Endothelial cell of umbilical vein (primary cell): Measurements from ENCODE around the gene LIN28A. TPM values are rescaled to one million over a fixed set of nuclear protein-coding genes. Genes with fewer than 3 reads are reported as not detected.

Experiments used
- BruUV-seq: library from RNA; stranded (reverse); fragments of 400-500 nt; replicated peaks from 2 replicates; lab custom pipeline; 2021; lab: Mats Ljungman, UMichigan
- CTCF ChIA-PET: fragments of 300-600, 350-600 bp; sonication (Branson Sonifier 250); formaldehyde crosslinking; loops from one replicate; lab custom pipeline; 2021; ENCODE audit warnings: antibody characterized with exemption, inconsistent platforms; lab: Charles Lee
- POLR2A ChIA-PET: fragments of 300-600, 350-600 bp; sonication (Branson Sonifier 250); formaldehyde crosslinking; loops from one replicate; lab custom pipeline; 2021; ENCODE audit warnings: antibody characterized with exemption, inconsistent platforms; lab: Charles Lee
- DNase-seq: peaks from one replicate; pipeline ENCODE4 v3.0.0-alpha.2; 2011; ENCODE audit warnings: low read depth, low spot score
- FAIRE-seq: peaks from 2 replicates; lab custom pipeline; 2011; peaks lifted over from hg19 to GRCh38; lab: Jason Lieb, UNC
- H2AFZ ChIP-seq: 2 replicates; pipeline ENCODE4 v1.6.0; 2012; ENCODE audit warnings: low read depth, low read length, control low read depth, inconsistent platforms
- H3K27ac ChIP-seq: 2 replicates; pipeline ENCODE4 v1.5.1; 2011; ENCODE audit warnings: low read depth, mild to moderate bottlenecking, control low read depth, low read length, moderate library complexity; ENCODE audit not compliant: insufficient read depth
- H3K27me3 ChIP-seq, 2 experiments: 2 replicates each; pipeline versions ENCODE4 v1.6.0 to v1.6.1; 2011; ENCODE audit warnings: low read length in 2 of 2, mixed read lengths in 1 of 2; ENCODE audit not compliant: control insufficient read depth in 2 of 2, insufficient read depth in 2 of 2
- H3K36me3 ChIP-seq, 2 experiments: 2 replicates in 1 of 2; 3 replicates in 1 of 2; pipeline ENCODE4 v1.5.1; 2011; ENCODE audit warnings: low read length in 2 of 2, mild to moderate bottlenecking in 1 of 2, moderate library complexity in 1 of 2; ENCODE audit not compliant: control insufficient read depth in 2 of 2, insufficient read depth in 2 of 2; ENCODE audit errors: extremely low read depth in 1 of 2
- H3K4me1 ChIP-seq: 3 replicates; pipeline ENCODE4 v1.5.1; 2011; ENCODE audit warnings: mild to moderate bottlenecking, low read length; ENCODE audit not compliant: control insufficient read depth, insufficient read depth; ENCODE audit errors: extremely low read depth
- H3K4me2 ChIP-seq: 2 replicates; pipeline ENCODE4 v1.6.1; 2011; ENCODE audit warnings: low read length, control low read depth, mixed read lengths; ENCODE audit not compliant: insufficient read depth
- H3K4me3 ChIP-seq, 3 experiments: fragments of 200-600 bp in 1 of 3; sonication (generic), shearing (Covaris generic) in 1 of 3; replicated peaks in 1 of 3; 2 replicates each; pipeline ENCODE4 v1.5.1; 2011 to 2016; ENCODE audit warnings: control low read depth in 3 of 3, low read length in 3 of 3, mild to moderate bottlenecking in 2 of 3, inconsistent platforms in 1 of 3, low read depth in 1 of 3, moderate library complexity in 1 of 3; ENCODE audit not compliant: insufficient read depth in 1 of 3
- H3K79me2 ChIP-seq: 2 replicates; pipeline ENCODE4 v1.6.0; 2012; ENCODE audit warnings: low read length, inconsistent platforms; ENCODE audit not compliant: control insufficient read depth, insufficient read depth
- H3K9ac ChIP-seq: replicated peaks from 2 replicates; pipeline ENCODE3; 2011; ENCODE audit warnings: low read length, control low read depth; ENCODE audit not compliant: insufficient read depth; ENCODE audit errors: extremely low read depth
- H3K9me1 ChIP-seq: replicated peaks from 3 replicates; pipeline ENCODE4 v1.6.0; 2011; ENCODE audit warnings: mild to moderate bottlenecking, low read length; ENCODE audit not compliant: control insufficient read depth, insufficient read depth; ENCODE audit errors: extremely low read depth
- H3K9me3 ChIP-seq: replicated peaks from 2 replicates; pipeline ENCODE4 v1.5.1; 2012; ENCODE audit warnings: low read length, inconsistent platforms; ENCODE audit not compliant: control insufficient read depth, insufficient read depth
- H4K20me1 ChIP-seq: replicated peaks from 2 replicates; pipeline ENCODE3; 2011; ENCODE audit warnings: mild to moderate bottlenecking, low read length; ENCODE audit not compliant: control insufficient read depth, insufficient read depth; ENCODE audit errors: extremely low read depth
- EZH2 ChIP-seq: IDR thresholded peaks from 2 replicates; pipeline ENCODE4 v1.6.1; 2012; ENCODE audit warnings: borderline replicate concordance, low read depth, mild to moderate bottlenecking, moderate library complexity, low read length, inconsistent platforms; ENCODE audit not compliant: severe bottlenecking
- FOS ChIP-seq: IDR thresholded peaks from 2 replicates; pipeline ENCODE4 v1.6.1; 2011; ENCODE audit warnings: mild to moderate bottlenecking, low read length, moderate library complexity, borderline replicate concordance; ENCODE audit not compliant: insufficient read depth
- GATA2 ChIP-seq: IDR thresholded peaks from 2 replicates; pipeline ENCODE4 v1.7.0; 2011; ENCODE audit warnings: low read depth, mild to moderate bottlenecking, moderate library complexity, mixed read lengths, low read length; ENCODE audit not compliant: insufficient read length, insufficient read depth
- JUN ChIP-seq: IDR thresholded peaks from 2 replicates; pipeline ENCODE4 v1.6.1; 2011; ENCODE audit warnings: borderline replicate concordance, low read depth; ENCODE audit not compliant: insufficient read length, insufficient read depth
- MAX ChIP-seq: IDR thresholded peaks from 2 replicates; pipeline ENCODE4 v1.6.1; 2011; ENCODE audit not compliant: insufficient read depth, insufficient read length
- MYC ChIP-seq: IDR thresholded peaks from one replicate; pipeline ENCODE4 v1.6.1; 2011; ENCODE audit warnings: mild to moderate bottlenecking, low read depth, low read length
- POLR2A ChIP-seq: IDR thresholded peaks from 2 replicates; pipeline ENCODE4 v1.6.1; 2012; ENCODE audit warnings: low read depth, mild to moderate bottlenecking, control low read depth, low read length
- POLR2AphosphoS5 ChIP-seq: IDR thresholded peaks from 2 replicates; pipeline ENCODE4 v1.6.1; 2012; ENCODE audit warnings: low read depth, mild to moderate bottlenecking, control low read depth, low read length, moderate library complexity; ENCODE audit not compliant: insufficient read depth
- dilution Hi-C: fragments of 300-500 bp; cut with MboI; formaldehyde crosslinking; loops from one replicate; pipeline ENCODE4 v1.15.0; 2019; ENCODE audit warnings: low sequenced_read_pairs; ENCODE audit not compliant: extremely low pct_ligation_motif_present
- intact Hi-C: fragments of 100-400 bp; cut with micrococcal nuclease; formaldehyde crosslinking; loops from one replicate; pipeline ENCODE4 v1.10.0; 2022
- polyA plus RNA-seq, 4 experiments: library from polyadenylated mRNA; depleted of rRNA in 3 of 4; stranded (reverse) in 3 of 4; unstranded in 1 of 4; fragments of >200 nt; gene quantifications; 2 replicates each; pipeline versions ENCODE4 v1.2.1 to v1.2.3, GENCODE V29; 2011 to 2012; ENCODE audit warnings: missing spikeins in 1 of 4
- total RNA-seq: library from RNA; stranded (reverse); gene quantifications from 2 replicates; pipeline ENCODE4 v1.2.3, GENCODE V29; 2021
- TF ChIP-seq, protein P1 (sequence below), 2 donors: IDR thresholded peaks; 1 replicate in 1 of 2; 2 replicates in 1 of 2; pipeline ENCODE4 v1.5.1; 2011; ENCODE audit warnings: low read length in 2 of 2, mild to moderate bottlenecking in 2 of 2, moderate library complexity in 2 of 2, control low read depth in 1 of 2, inconsistent platforms in 1 of 2, low read depth in 1 of 2; ENCODE audit not compliant: insufficient read depth in 1 of 2; ENCODE audit errors: extremely low read depth in 1 of 2

Gene LIN28A
- total and polyA plus RNA-seq, 2 donors (not counting 3 experiments of a cell fraction or from before 2014, with no cell fraction given) = 0.11 TPM; not detected in 1

- Histone ChIP-seq H3K9me1 (no peaks in the 10 kb centered on the region), H3K9me3 (no peaks in the 10 kb centered on the region), H2AFZ (no peak overlapping the region), H3K4me1 (no peaks in the 10 kb centered on the region), H4K20me1 (no peaks in the 10 kb centered on the region), H3K79me2 (no peaks in the 10 kb centered on the region), H3K27me3 (peaks cover 0 to 2% of the 10 kb centered on the region in 2 experiments), H3K4me2 (no peak overlapping the region), H3K9ac (no peak overlapping the region), H3K27ac (no peak overlapping the region), H3K4me3 (no peak overlapping the region), H3K36me3 (no peaks in the 10 kb centered on the region)
- intact Hi-C loops (no loop called here), dilution Hi-C loops (no loop called here)
- ChIA-PET CTCF (no interaction called here), POLR2A (no interaction called here)
- FAIRE-seq (no peak), DNase-seq (no peak)
- no peak for TF ChIP-seq FOS
- TF ChIP-seq MAX = no peak
- BruUV-seq = no TSS peak
Measured at GRCh38 chr1:26368486-26368885, 42.1 kb upstream of the LIN28A start.

GRCh38 chr1:26370591-26371382, 39.8 kb upstream of the LIN28A start:
- dilution Hi-C loops (no loop called here), intact Hi-C loops (no loop called here)
- Histone ChIP-seq H3K27me3 (peaks cover 0 to 2% of the 10 kb centered on the region in 2 experiments), H3K9ac (no peak overlapping the region), H3K4me2 (no peak overlapping the region), H2AFZ (no peak overlapping the region), H3K4me1 (peaks cover 4% of the 10 kb centered on the region), H3K36me3 (no peaks in the 10 kb centered on the region), H3K9me1 (no peaks in the 10 kb centered on the region), H3K27ac (no peak overlapping the region), H3K79me2 (no peaks in the 10 kb centered on the region), H3K4me3 (no peak overlapping the region), H4K20me1 (no peaks in the 10 kb centered on the region), H3K9me3 (no peaks in the 10 kb centered on the region)
- DNase-seq (no peak), FAIRE-seq (no peak)
- ChIA-PET POLR2A (no interaction called here), CTCF (interaction anchor here (1.3 kb wide), 2 partner anchors 21 to 47 kb away, joined by 5 to 7 read pairs; no protein-coding TSS in a partner anchor)
- no TSS peak for BruUV-seq
- TF ChIP-seq JUN (no peak), POLR2AphosphoS5 (no peak), MAX (no peak), FOS (no peak), POLR2A (no peak), EZH2 (no peak), MYC (no peak), GATA2 (no peak)
- TF ChIP-seq, protein P1, sequence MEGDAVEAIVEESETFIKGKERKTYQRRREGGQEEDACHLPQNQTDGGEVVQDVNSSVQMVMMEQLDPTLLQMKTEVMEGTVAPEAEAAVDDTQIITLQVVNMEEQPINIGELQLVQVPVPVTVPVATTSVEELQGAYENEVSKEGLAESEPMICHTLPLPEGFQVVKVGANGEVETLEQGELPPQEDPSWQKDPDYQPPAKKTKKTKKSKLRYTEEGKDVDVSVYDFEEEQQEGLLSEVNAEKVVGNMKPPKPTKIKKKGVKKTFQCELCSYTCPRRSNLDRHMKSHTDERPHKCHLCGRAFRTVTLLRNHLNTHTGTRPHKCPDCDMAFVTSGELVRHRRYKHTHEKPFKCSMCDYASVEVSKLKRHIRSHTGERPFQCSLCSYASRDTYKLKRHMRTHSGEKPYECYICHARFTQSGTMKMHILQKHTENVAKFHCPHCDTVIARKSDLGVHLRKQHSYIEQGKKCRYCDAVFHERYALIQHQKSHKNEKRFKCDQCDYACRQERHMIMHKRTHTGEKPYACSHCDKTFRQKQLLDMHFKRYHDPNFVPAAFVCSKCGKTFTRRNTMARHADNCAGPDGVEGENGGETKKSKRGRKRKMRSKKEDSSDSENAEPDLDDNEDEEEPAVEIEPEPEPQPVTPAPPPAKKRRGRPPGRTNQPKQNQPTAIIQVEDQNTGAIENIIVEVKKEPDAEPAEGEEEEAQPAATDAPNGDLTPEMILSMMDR (IDR thresholded peaks at IDR 0.05; ENCODE audit: extremely low read depth in 1 of 2, insufficient read depth in 1 of 2, low read depth in 1 of 2, low read length in 2 of 2) = no peak
